H1 (cell line): ENCODE results near the gene ELAVL1. TPM values are rescaled to one million over a fixed set of nuclear protein-coding genes. Genes with fewer than 3 reads are reported as not detected.

Source experiments
- CTCF ChIA-PET: fragments of 300-600 bp; sonication (Branson Sonifier 250); formaldehyde crosslinking; loops from one replicate; lab custom pipeline; 2021; ENCODE audit not compliant: partially characterized antibody; lab: Charles Lee
- POLR2A ChIA-PET: fragments of 300-600 bp; sonication (Branson Sonifier 250); formaldehyde crosslinking; loops from one replicate; lab custom pipeline; 2021; ENCODE audit warnings: inconsistent platforms; ENCODE audit not compliant: partially characterized antibody; lab: Charles Lee
- DNase-seq, 2 experiments: peaks; one replicate each; pipeline versions ENCODE4 v3.0.0 to v3.0.0-alpha.2; 2010 to 2022; ENCODE audit warnings: low spot score in 2 of 2, low read depth in 1 of 2, mixed read lengths in 1 of 2
- FAIRE-seq: peaks from 2 replicates; lab custom pipeline; 2011; peaks lifted over from hg19 to GRCh38; lab: Jason Lieb, UNC
- H2AFZ ChIP-seq: 2 replicates; pipeline ENCODE4 v1.8.1; 2012; ENCODE audit warnings: low read length, inconsistent platforms
- H2AK5ac ChIP-seq: 2 replicates; pipeline ENCODE4 v1.6.1; 2013; ENCODE audit warnings: low read depth, low read length
- H2BK120ac ChIP-seq: replicated peaks from 2 replicates; pipeline ENCODE3; 2013; ENCODE audit warnings: low read depth, low read length, inconsistent platforms
- H2BK12ac ChIP-seq: 2 replicates; pipeline ENCODE4 v1.6.1; 2013; ENCODE audit warnings: low read depth, low read length
- H2BK15ac ChIP-seq: 2 replicates; pipeline ENCODE4 v1.6.1; 2013; ENCODE audit warnings: low read length
- H2BK20ac ChIP-seq: 2 replicates; pipeline ENCODE4 v1.6.1; 2013; ENCODE audit warnings: low read length
- H2BK5ac ChIP-seq: 2 replicates; pipeline ENCODE4 v1.6.1; 2013; ENCODE audit warnings: low read depth, low read length
- H3K14ac ChIP-seq: 2 replicates; pipeline ENCODE4 v1.6.1; 2013; ENCODE audit warnings: inconsistent platforms; ENCODE audit not compliant: insufficient read length
- H3K18ac ChIP-seq: 2 replicates; pipeline ENCODE4 v1.6.1; 2013; ENCODE audit warnings: low read length; ENCODE audit errors: extremely low read depth
- H3K23ac ChIP-seq: 2 replicates; pipeline ENCODE4 v1.6.1; 2013; ENCODE audit warnings: inconsistent platforms; ENCODE audit not compliant: insufficient read length
- H3K23me2 ChIP-seq: 2 replicates; pipeline ENCODE4 v1.6.1; 2013; ENCODE audit warnings: low read depth, low read length
- H3K27ac ChIP-seq: 2 replicates; pipeline ENCODE4 v1.6.1; 2011; ENCODE audit warnings: low read depth, low read length, inconsistent platforms
- H3K27me3 ChIP-seq, 4 experiments: replicated peaks in 1 of 4; 1 replicate in 1 of 4; 2 replicates in 3 of 4; pipeline versions ENCODE4 v1.6.1 to v1.8.1; 2011 to 2013; ENCODE audit warnings: low read length in 3 of 4, mild to moderate bottlenecking in 3 of 4, inconsistent platforms in 2 of 4, mixed read lengths in 2 of 4, moderate library complexity in 1 of 4; ENCODE audit not compliant: control insufficient read depth in 3 of 4, insufficient read depth in 3 of 4; ENCODE audit errors: extremely low read depth in 1 of 4
- H3K36me3 ChIP-seq, 4 experiments: 2 replicates each; pipeline versions ENCODE4 v1.6.1 to v1.8.1; 2011 to 2013; ENCODE audit warnings: mild to moderate bottlenecking in 4 of 4, low read length in 3 of 4, moderate library complexity in 2 of 4, control low read depth in 1 of 4, inconsistent platforms in 1 of 4; ENCODE audit not compliant: insufficient read depth in 4 of 4, control insufficient read depth in 2 of 4
- H3K4ac ChIP-seq: replicated peaks from 2 replicates; pipeline ENCODE3; 2013; ENCODE audit warnings: low read length, low read depth, mixed read lengths, inconsistent platforms; ENCODE audit not compliant: insufficient read length
- H3K4me1 ChIP-seq, 4 experiments: replicated peaks in 1 of 4; 1 replicate in 1 of 4; 2 replicates in 3 of 4; pipeline versions ENCODE4 v1.6.1 to v1.8.1; 2011 to 2013; ENCODE audit warnings: low read length in 3 of 4, inconsistent platforms in 2 of 4, mixed read lengths in 1 of 4; ENCODE audit not compliant: insufficient read depth in 4 of 4, control insufficient read depth in 3 of 4
- H3K4me2 ChIP-seq, 2 experiments: 2 replicates each; pipeline versions ENCODE4 v1.6.1 to v1.8.1; 2011 to 2013; ENCODE audit warnings: low read depth in 2 of 2, low read length in 2 of 2, control low read depth in 1 of 2, inconsistent platforms in 1 of 2, mild to moderate bottlenecking in 1 of 2; ENCODE audit not compliant: insufficient read depth in 1 of 2
- H3K4me3 ChIP-seq, 4 experiments: fragments of 200-600, 300-600 bp in 1 of 4; sonication (generic), shearing (Covaris generic), sonication (Bioruptor Twin) in 1 of 4; 2 replicates each; pipeline versions ENCODE4 v1.5.1 to v1.8.1; 2011 to 2016; ENCODE audit warnings: low read length in 4 of 4, low read depth in 3 of 4, control low read depth in 2 of 4, inconsistent platforms in 2 of 4, mild to moderate bottlenecking in 2 of 4, mixed read lengths in 1 of 4, moderate library complexity in 1 of 4; ENCODE audit not compliant: insufficient read depth in 2 of 4; ENCODE audit errors: extremely low read depth in 1 of 4
- H3K56ac ChIP-seq: replicated peaks from 2 replicates; pipeline ENCODE3; 2013; ENCODE audit warnings: low read depth, mild to moderate bottlenecking, mixed read lengths, low read length, inconsistent platforms; ENCODE audit not compliant: insufficient read length
- H3K79me1 ChIP-seq: 2 replicates; pipeline ENCODE4 v1.6.1; 2013; ENCODE audit warnings: low read depth, low read length, control low read depth
- H3K79me2 ChIP-seq, 2 experiments: 2 replicates each; pipeline versions ENCODE4 v1.6.1 to v1.8.1; 2012 to 2013; ENCODE audit warnings: low read length in 2 of 2, mild to moderate bottlenecking in 2 of 2, inconsistent platforms in 1 of 2; ENCODE audit not compliant: insufficient read depth in 2 of 2, control insufficient read depth in 1 of 2
- H3K9ac ChIP-seq, 4 experiments: replicated peaks in 1 of 4; 1 replicate in 1 of 4; 2 replicates in 3 of 4; pipeline versions ENCODE4 v1.6.1 to v1.8.1; 2011 to 2013; ENCODE audit warnings: low read depth in 3 of 4, low read length in 3 of 4, control low read depth in 2 of 4, mild to moderate bottlenecking in 2 of 4, moderate library complexity in 2 of 4, inconsistent platforms in 1 of 4; ENCODE audit errors: extremely low read depth in 1 of 4
- H3K9me3 ChIP-seq, 2 experiments: 2 replicates each; pipeline versions ENCODE4 v1.6.1 to v1.8.1; 2012 to 2013; ENCODE audit warnings: mild to moderate bottlenecking in 2 of 2, moderate library complexity in 2 of 2, control low read depth in 1 of 2, inconsistent platforms in 1 of 2, low read depth in 1 of 2, low read length in 1 of 2, mixed read lengths in 1 of 2; ENCODE audit not compliant: insufficient read depth in 2 of 2
- H4K20me1 ChIP-seq, 2 experiments: replicated peaks in 1 of 2; 2 replicates each; pipeline versions ENCODE3 to v1.8.1; 2011 to 2013; ENCODE audit warnings: inconsistent platforms in 2 of 2, low read length in 2 of 2, mild to moderate bottlenecking in 1 of 2; ENCODE audit not compliant: insufficient read depth in 2 of 2, control insufficient read depth in 1 of 2
- H4K5ac ChIP-seq: 2 replicates; pipeline ENCODE4 v1.6.1; 2013; ENCODE audit warnings: low read length, low read depth, mixed read lengths, inconsistent platforms; ENCODE audit not compliant: insufficient read length
- H4K8ac ChIP-seq: 2 replicates; pipeline ENCODE4 v1.8.0; 2013; ENCODE audit warnings: mild to moderate bottlenecking, moderate library complexity, low read length, inconsistent platforms; ENCODE audit not compliant: insufficient read depth; ENCODE audit errors: extremely low read depth
- H4K91ac ChIP-seq: replicated peaks from 2 replicates; pipeline ENCODE3; 2013; ENCODE audit warnings: low read length, mixed read lengths, inconsistent platforms; ENCODE audit not compliant: insufficient read length
- GTF2F1 ChIP-seq: IDR thresholded peaks from 2 replicates; pipeline ENCODE4 v1.6.1; 2012; ENCODE audit warnings: low read depth, low read length, improper control_type of control experiment, borderline replicate concordance
- POLR2A ChIP-seq, 2 experiments: IDR thresholded peaks; 1 replicate in 1 of 2; 2 replicates in 1 of 2; pipeline ENCODE4 v1.6.1; 2011; ENCODE audit warnings: low read depth in 2 of 2, low read length in 2 of 2, mild to moderate bottlenecking in 2 of 2; ENCODE audit errors: control extremely low read depth in 1 of 2
- TEAD4 ChIP-seq: IDR thresholded peaks from 2 replicates; pipeline ENCODE4 v1.6.1; 2012; ENCODE audit warnings: low read depth, low read length, inconsistent platforms, mixed read lengths
- WGBS, 2 experiments: shearing (Covaris generic) in 1 of 2; methylation state at CpG; one replicate each; pipeline versions ENCODE4 v1.1.6 to v1.1.7; 2013 to 2015; ENCODE audit warnings: low lambda C conversion rate in 2 of 2, mixed read lengths in 2 of 2, inconsistent platforms in 1 of 2, low coverage in 1 of 2, missing lambda C conversion rate in 1 of 2; ENCODE audit not compliant: insufficient replicate concordance in 2 of 2, insufficient coverage in 1 of 2, insufficient read length in 1 of 2; ENCODE audit errors: extremely low coverage in 1 of 2, missing lambda C conversion rate in 1 of 2; 5-methylcytosine and 5-hydroxymethylcytosine counted together
- polyA plus RNA-seq, 7 experiments: library from polyadenylated mRNA; depleted of rRNA in 3 of 7; stranded (reverse) in 5 of 7; unstranded in 2 of 7; fragments of >200 nt in 5 of 7; fragments of 200-250 nt in 2 of 7; gene quantifications; 1 replicate in 5 of 7; 2 replicates in 1 of 7; 4 replicates in 1 of 7; pipeline versions ENCODE4 v1.2.1 to v1.2.3, GENCODE V29; 2011 to 2013; ENCODE audit warnings: missing spikeins in 2 of 7, mixed read lengths in 2 of 7
- total RNA-seq: library from RNA; stranded (reverse); fragmentation: NEBNext Ultra II Directional; extraction: Animal tissue kit (Norgen Biotek cat#: 25700); gene quantifications from 2 replicates; pipeline ENCODE4 v1.2.1, GENCODE V29; 2021
- TF ChIP-seq, protein P1 (sequence below): IDR thresholded peaks from 2 replicates; pipeline ENCODE4 v1.6.1; 2012; ENCODE audit warnings: inconsistent platforms
- TF ChIP-seq, protein P2 (sequence below): IDR thresholded peaks from 2 replicates; pipeline ENCODE4 v1.6.1; 2012; ENCODE audit warnings: inconsistent platforms
- TF ChIP-seq, protein P3 (sequence below), 3 experiments: IDR thresholded peaks; 1 replicate in 2 of 3; 2 replicates in 1 of 3; pipeline versions ENCODE4 v1.5.1 to v1.6.1; 2011; ENCODE audit warnings: low read length in 3 of 3, mild to moderate bottlenecking in 3 of 3, inconsistent platforms in 2 of 3, low read depth in 1 of 3, moderate library complexity in 1 of 3; ENCODE audit not compliant: insufficient read depth in 1 of 3; ENCODE audit errors: control extremely low read depth in 1 of 3

ELAVL1 gene
- total and polyA plus RNA-seq, 2 of the 8 experiments (the other 6 are each of a cell fraction or from before 2014, with no cell fraction given): 56.7 to 163 TPM

DNA sequence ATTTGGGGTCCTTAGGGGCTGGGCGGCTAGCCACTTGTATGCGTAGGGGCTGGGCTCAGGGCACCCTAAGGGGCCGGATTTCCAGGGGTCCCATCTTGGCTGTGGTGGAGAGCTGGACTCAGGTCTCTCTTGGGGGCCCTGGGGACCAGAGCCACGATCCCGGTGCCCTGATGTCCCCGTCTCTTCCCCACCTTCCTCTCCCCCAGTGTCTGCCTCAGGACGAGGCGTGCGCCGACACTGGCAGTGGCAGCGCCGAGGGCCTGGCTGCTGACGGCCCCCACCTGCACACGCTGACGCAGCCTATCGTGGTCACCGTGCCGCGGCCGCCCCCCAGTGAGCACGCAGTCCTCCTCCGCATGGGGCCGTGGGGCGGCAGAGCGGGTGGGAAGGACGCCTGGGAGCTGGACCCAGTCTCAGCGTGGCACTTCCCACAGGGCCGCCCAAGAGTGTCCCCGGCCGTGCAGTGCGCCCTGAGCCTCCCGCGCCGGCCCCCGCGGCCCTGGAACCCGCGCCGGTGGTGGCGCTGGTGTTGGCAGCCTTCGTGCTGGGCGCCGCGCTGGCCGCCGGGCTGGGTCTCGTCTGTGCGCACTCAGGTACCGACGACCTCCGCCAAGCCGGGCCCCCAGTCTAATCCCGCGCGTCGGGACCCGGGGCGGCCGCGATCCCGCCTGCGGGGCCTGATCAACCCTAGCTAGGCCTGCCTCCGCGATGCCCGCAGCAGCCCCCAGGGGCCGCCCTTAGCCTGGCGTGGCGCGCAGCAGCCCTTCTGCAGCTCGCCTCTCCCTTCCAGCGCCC is 88.0 kb downstream of the ELAVL1 start:
- Histone ChIP-seq H3K9me3 (no peaks in the 10 kb centered on the region), H3K56ac (no peak overlapping the region), H3K36me3 (peaks cover 0 to 4% (median 0%) of the 10 kb centered on the region in 4 experiments; a peak in 1 of 8 replicates), H2BK20ac (no peak overlapping the region), H3K4me3 (peak overlapping the region; percentile 30 to 64 (median 48)), H4K91ac (no peak overlapping the region), H3K27me3 (peaks cover 17 to 45% (median 39%) of the 10 kb centered on the region in 4 experiments; a peak in 6 of 7 replicates), H3K4me2 (peak overlapping the region; percentile 86 to 94), H3K79me1 (no peaks in the 10 kb centered on the region), H3K23ac (no peak overlapping the region), H4K5ac (no peak overlapping the region), H2BK5ac (no peak overlapping the region; the same call in 1 of the 2 replicates), H4K20me1 (peaks cover 5 to 7% of the 10 kb centered on the region in 2 experiments), H3K4ac (no peak overlapping the region), H2AK5ac (no peak overlapping the region), H2AFZ (no peak overlapping the region), H3K18ac (peak overlapping the region; percentile 71; the same call in 1 of the 2 replicates), H3K27ac (no peak overlapping the region), H2BK15ac (peak overlapping the region; percentile 31; the same call in 1 of the 2 replicates), H2BK120ac (no peak overlapping the region), H3K9ac (peak overlapping the region in 1 of 4 experiments; percentile 27; a peak in 2 of 7 replicates), H2BK12ac (0 out of 2 replicates have a peak overlapping the region, but pooled peaks have one; percentile 60), H3K4me1 (peaks cover 0 to 20% (median 12%) of the 10 kb centered on the region in 4 experiments; a peak in 5 of 7 replicates), H3K79me2 (no peaks in the 10 kb centered on the region), H3K23me2 (peaks cover 21% of the 10 kb centered on the region), H4K8ac (peak overlapping the region; percentile 78), H3K14ac (no peak overlapping the region)
- POLR2A ChIA-PET: interaction anchor here (0.6 to 10.6 kb wide), 16 partner anchors 9 to 60 kb away, joined by 3 to 106 read pairs (median 4); partner anchors contain the start of genes CTXN1, LRRC8E and MAP2K7
- DNase-seq (peak in 1 of 2 experiments; percentile 86), FAIRE-seq (no peak)
- 2% methylated on average over 55 of the region's 71 CpGs; no CpG with 5 or more reads in 1 of the 2 experiments for WGBS, 2 experiments
- CTCF ChIA-PET: interaction anchor here (0.6 to 9.0 kb wide), 19 partner anchors 9 to 238 kb away, joined by 3 to 112 read pairs (median 4); partner anchors contain the start of genes MAP2K7, PRR36 and TIMM44
- TF ChIP-seq, protein P1, sequence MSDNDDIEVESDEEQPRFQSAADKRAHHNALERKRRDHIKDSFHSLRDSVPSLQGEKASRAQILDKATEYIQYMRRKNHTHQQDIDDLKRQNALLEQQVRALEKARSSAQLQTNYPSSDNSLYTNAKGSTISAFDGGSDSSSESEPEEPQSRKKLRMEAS: 0 out of 2 replicates have a peak, but pooled peaks have one; percentile 22
- TF ChIP-seq, protein P2, sequence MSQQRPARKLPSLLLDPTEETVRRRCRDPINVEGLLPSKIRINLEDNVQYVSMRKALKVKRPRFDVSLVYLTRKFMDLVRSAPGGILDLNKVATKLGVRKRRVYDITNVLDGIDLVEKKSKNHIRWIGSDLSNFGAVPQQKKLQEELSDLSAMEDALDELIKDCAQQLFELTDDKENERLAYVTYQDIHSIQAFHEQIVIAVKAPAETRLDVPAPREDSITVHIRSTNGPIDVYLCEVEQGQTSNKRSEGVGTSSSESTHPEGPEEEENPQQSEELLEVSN: no peak
- TF ChIP-seq POLR2A (IDR thresholded peaks at IDR 0.05; ENCODE audit: control extremely low read depth in 1 of 2, low read depth in 2 of 2, low read length in 2 of 2) (0 out of 3 replicates have a peak, but pooled peaks of 1 of the 2 experiments have one; percentile 21), GTF2F1 (no peak), TEAD4 (no peak)
- TF ChIP-seq, protein P3, sequence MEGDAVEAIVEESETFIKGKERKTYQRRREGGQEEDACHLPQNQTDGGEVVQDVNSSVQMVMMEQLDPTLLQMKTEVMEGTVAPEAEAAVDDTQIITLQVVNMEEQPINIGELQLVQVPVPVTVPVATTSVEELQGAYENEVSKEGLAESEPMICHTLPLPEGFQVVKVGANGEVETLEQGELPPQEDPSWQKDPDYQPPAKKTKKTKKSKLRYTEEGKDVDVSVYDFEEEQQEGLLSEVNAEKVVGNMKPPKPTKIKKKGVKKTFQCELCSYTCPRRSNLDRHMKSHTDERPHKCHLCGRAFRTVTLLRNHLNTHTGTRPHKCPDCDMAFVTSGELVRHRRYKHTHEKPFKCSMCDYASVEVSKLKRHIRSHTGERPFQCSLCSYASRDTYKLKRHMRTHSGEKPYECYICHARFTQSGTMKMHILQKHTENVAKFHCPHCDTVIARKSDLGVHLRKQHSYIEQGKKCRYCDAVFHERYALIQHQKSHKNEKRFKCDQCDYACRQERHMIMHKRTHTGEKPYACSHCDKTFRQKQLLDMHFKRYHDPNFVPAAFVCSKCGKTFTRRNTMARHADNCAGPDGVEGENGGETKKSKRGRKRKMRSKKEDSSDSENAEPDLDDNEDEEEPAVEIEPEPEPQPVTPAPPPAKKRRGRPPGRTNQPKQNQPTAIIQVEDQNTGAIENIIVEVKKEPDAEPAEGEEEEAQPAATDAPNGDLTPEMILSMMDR (IDR thresholded peaks at IDR 0.05; ENCODE audit: control extremely low read depth in 1 of 3, insufficient read depth in 1 of 3, low read depth in 1 of 3, low read length in 3 of 3): peak; percentile 70 to 81 (median 74)
